NT2/D1 (cell line): Measurements from ENCODE around the gene RNF169.

Experiments
- SUZ12 ChIP-seq: IDR thresholded peaks from 2 replicates; pipeline ENCODE4 v1.6.1; 2011; ENCODE audit not compliant: insufficient read length, insufficient read depth; ENCODE audit errors: extremely low read depth
- YY1 ChIP-seq: IDR thresholded peaks from 2 replicates; pipeline ENCODE4 v1.6.1; 2011; ENCODE audit not compliant: insufficient read length, insufficient read depth

DNA sequence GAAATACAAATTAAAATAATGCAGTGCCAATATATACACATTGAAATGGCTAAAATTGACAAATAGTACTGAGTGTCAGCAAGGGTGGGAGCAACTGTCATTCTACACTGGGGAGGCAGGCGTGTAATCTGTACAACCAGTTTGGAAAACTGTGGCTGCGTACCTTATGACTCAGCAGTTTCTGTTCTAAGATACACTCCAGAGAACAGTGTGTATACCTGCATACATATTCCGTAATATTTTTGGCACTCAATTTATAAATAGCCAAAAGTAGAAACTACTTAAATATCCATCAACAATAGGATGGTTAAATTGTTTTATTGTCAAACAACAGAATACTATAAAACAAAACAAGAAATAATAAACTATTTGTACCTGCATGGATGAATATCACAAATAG, 57.6 kb downstream of the RNF169 start:
- TF ChIP-seq SUZ12 (no peak), YY1 (no peak)
